Osteoblast (primary cell): Measurements from ENCODE around the gene GPR37L1. TPM values are rescaled to one million over a fixed set of nuclear protein-coding genes. Genes with fewer than 3 reads are reported as not detected.

Experiments used
- DNase-seq: peaks from one replicate; pipeline ENCODE4 v3.0.0; 2011; ENCODE audit warnings: low spot score, mixed read lengths; ENCODE audit not compliant: insufficient read length; ENCODE audit errors: missing footprints
- H2AFZ ChIP-seq: 2 replicates; pipeline ENCODE4 v1.6.0; 2011; ENCODE audit warnings: mild to moderate bottlenecking, low read length
- H3K27ac ChIP-seq: 2 replicates; pipeline ENCODE4 v1.5.1; 2011; ENCODE audit warnings: mild to moderate bottlenecking, low read depth, low read length, moderate library complexity
- H3K27me3 ChIP-seq: 2 replicates; pipeline ENCODE4 v1.6.0; 2012; ENCODE audit warnings: mild to moderate bottlenecking, control low read depth, inconsistent platforms, low read length, moderate library complexity; ENCODE audit not compliant: insufficient read depth
- H3K36me3 ChIP-seq: 2 replicates; pipeline ENCODE4 v1.5.1; 2011; ENCODE audit warnings: mild to moderate bottlenecking, low read length, control low read depth, moderate library complexity; ENCODE audit not compliant: insufficient read depth
- H3K4me1 ChIP-seq: 2 replicates; pipeline ENCODE4 v1.5.1; 2011; ENCODE audit warnings: mild to moderate bottlenecking, low read length, control low read depth, moderate library complexity; ENCODE audit not compliant: insufficient read depth
- H3K4me2 ChIP-seq: 2 replicates; pipeline ENCODE4 v1.6.0; 2011; ENCODE audit warnings: mild to moderate bottlenecking, low read length; ENCODE audit not compliant: insufficient read depth
- H3K4me3 ChIP-seq: fragments of 200-600 bp; sonication (generic); 3 replicates; pipeline ENCODE4 v1.5.1; 2012; ENCODE audit warnings: mild to moderate bottlenecking, low read length, inconsistent platforms; ENCODE audit not compliant: insufficient read depth
- H3K79me2 ChIP-seq: 2 replicates; pipeline ENCODE4 v1.6.0; 2012; ENCODE audit warnings: mild to moderate bottlenecking, low read length, control low read depth, inconsistent platforms; ENCODE audit not compliant: insufficient read depth
- H3K9me3 ChIP-seq: 2 replicates; pipeline ENCODE4 v1.5.1; 2011; ENCODE audit warnings: low read depth, low read length, control low read depth
- H4K20me1 ChIP-seq: 2 replicates; pipeline ENCODE4 v1.6.0; 2012; ENCODE audit warnings: mild to moderate bottlenecking, low read length, control low read depth; ENCODE audit not compliant: insufficient read depth
- total RNA-seq: library from RNA; depleted of rRNA; stranded (reverse); fragments of >200 nt; gene quantifications from 2 replicates; pipeline ENCODE4 v1.2.3, GENCODE V29; 2012
- TF ChIP-seq, protein P1 (sequence below): IDR thresholded peaks from 2 replicates; pipeline ENCODE4 v1.5.1; 2011; ENCODE audit warnings: mild to moderate bottlenecking, low read depth, low read length, moderate library complexity; ENCODE audit errors: extremely low read depth

Gene GPR37L1
- total RNA-seq, 1 donor = not detected

DNA sequence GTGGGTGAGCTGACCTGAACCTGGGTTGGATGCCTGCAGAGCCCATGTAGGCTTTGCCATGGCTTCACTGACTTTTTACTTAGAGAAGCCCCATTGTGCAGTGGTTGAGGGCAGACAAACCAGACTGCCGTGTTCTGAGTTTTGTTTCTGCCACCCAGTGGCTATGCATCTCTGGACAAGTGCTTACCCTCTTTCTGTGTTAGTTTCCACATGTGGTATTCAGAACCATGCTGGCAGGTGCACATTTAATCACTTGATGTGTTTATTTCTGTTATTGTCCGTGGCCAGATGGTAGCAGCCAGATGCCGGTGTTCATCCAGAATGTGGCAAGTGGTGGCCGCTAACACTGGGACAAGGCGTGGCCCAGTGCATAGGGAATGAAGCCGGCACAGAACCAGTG lies 48.0 kb downstream of the GPR37L1 start:
- H3K36me3 ChIP-seq = no peaks in the 10 kb centered on the region
- H3K27ac ChIP-seq = no peak overlapping the region
- H2AFZ ChIP-seq = no peak overlapping the region
- DNase-seq = no peak
- TF ChIP-seq, protein P1, sequence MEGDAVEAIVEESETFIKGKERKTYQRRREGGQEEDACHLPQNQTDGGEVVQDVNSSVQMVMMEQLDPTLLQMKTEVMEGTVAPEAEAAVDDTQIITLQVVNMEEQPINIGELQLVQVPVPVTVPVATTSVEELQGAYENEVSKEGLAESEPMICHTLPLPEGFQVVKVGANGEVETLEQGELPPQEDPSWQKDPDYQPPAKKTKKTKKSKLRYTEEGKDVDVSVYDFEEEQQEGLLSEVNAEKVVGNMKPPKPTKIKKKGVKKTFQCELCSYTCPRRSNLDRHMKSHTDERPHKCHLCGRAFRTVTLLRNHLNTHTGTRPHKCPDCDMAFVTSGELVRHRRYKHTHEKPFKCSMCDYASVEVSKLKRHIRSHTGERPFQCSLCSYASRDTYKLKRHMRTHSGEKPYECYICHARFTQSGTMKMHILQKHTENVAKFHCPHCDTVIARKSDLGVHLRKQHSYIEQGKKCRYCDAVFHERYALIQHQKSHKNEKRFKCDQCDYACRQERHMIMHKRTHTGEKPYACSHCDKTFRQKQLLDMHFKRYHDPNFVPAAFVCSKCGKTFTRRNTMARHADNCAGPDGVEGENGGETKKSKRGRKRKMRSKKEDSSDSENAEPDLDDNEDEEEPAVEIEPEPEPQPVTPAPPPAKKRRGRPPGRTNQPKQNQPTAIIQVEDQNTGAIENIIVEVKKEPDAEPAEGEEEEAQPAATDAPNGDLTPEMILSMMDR = no peak
- H3K79me2 ChIP-seq = no peaks in the 10 kb centered on the region
- H3K4me1 ChIP-seq = no peaks in the 10 kb centered on the region
- H4K20me1 ChIP-seq = no peaks in the 10 kb centered on the region
- no peak overlapping the region for H3K4me3 ChIP-seq
- peaks cover 2% of the 10 kb centered on the region for H3K27me3 ChIP-seq
- no peak overlapping the region for H3K4me2 ChIP-seq
- no peaks in the 10 kb centered on the region for H3K9me3 ChIP-seq

DNA sequence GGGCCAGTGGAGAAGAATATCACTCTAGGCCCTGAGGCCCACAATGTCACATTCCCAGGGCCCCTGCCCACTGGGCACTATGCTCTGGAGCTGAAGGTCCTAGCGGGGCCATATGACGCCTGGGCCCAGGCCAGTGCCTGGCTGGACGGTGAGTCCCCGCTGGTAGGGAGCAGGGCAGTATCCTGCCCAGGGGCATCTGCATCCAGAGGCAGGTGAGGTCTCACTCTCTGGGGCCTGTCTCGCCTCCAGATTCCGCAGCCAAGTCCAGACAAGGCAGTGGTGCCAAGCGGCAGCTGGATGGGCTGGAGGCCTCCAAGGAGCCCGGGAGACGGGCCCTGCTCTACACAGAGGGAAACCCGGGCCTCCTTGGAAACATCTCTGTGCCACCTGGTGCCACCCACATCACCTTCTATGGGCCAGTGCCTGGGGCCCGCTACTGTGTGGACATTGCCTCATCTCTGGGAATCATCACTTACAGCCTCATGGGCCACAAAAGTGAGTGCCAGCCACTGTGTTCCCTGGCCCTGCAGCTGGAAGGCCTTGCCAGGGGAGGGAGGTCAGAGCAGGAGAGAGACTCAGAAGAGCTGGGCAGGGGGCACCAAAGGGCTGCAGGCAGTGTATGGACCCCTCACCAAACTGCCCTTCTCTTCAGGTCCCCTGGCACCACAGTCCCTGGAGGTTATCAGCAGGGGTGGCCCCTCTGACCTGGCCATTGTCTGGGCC lies 48.7 kb downstream of the GPR37L1 start:
- H3K79me2 ChIP-seq = no peaks in the 10 kb centered on the region
- no peak overlapping the region for H2AFZ ChIP-seq
- H3K4me3 ChIP-seq = no peak overlapping the region
- H4K20me1 ChIP-seq = no peaks in the 10 kb centered on the region
- no peak overlapping the region for H3K4me2 ChIP-seq
- H3K27me3 ChIP-seq = no peaks in the 10 kb centered on the region
- H3K9me3 ChIP-seq = no peaks in the 10 kb centered on the region
- no peak for DNase-seq
- no peak overlapping the region for H3K27ac ChIP-seq
- TF ChIP-seq, protein P1 = no peak
- no peaks in the 10 kb centered on the region for H3K4me1 ChIP-seq
- no peaks in the 10 kb centered on the region for H3K36me3 ChIP-seq

DNA sequence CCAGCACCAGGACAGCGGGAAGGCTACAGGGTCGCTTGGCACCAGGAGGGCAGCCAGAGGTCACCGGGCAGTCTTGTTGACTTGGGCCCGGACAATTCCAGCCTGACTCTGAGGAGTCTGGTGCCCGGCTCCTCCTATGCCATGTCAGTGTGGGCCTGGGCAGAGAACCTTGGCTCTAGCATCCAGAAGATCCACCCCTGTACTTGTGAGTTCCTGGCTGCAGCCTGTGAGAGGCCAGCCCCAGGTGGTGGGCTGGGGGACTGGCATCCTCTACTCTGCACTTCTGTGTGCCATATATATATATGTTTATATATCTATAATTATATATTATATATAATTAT lies 49.3 kb downstream of the GPR37L1 start:
- H4K20me1 ChIP-seq = no peaks in the 10 kb centered on the region
- no peak for DNase-seq
- H3K79me2 ChIP-seq = no peaks in the 10 kb centered on the region
- no peak overlapping the region for H3K4me3 ChIP-seq
- no peak overlapping the region for H3K27ac ChIP-seq
- no peaks in the 10 kb centered on the region for H3K36me3 ChIP-seq
- no peaks in the 10 kb centered on the region for H3K4me1 ChIP-seq
- no peak overlapping the region for H3K4me2 ChIP-seq
- H3K27me3 ChIP-seq = no peaks in the 10 kb centered on the region
- TF ChIP-seq, protein P1 = no peak
- no peaks in the 10 kb centered on the region for H3K9me3 ChIP-seq
- no peak overlapping the region for H2AFZ ChIP-seq

- no peaks in the 10 kb centered on the region for H4K20me1 ChIP-seq
- no peak overlapping the region for H3K27ac ChIP-seq
- peaks cover 5% of the 10 kb centered on the region for H3K27me3 ChIP-seq
- H3K4me3 ChIP-seq = no peak overlapping the region
- no peak for DNase-seq
- H2AFZ ChIP-seq = no peak overlapping the region
- no peaks in the 10 kb centered on the region for H3K79me2 ChIP-seq
- H3K4me2 ChIP-seq = no peak overlapping the region
- H3K4me1 ChIP-seq = no peaks in the 10 kb centered on the region
- TF ChIP-seq, protein P1 = no peak
- H3K36me3 ChIP-seq = no peaks in the 10 kb centered on the region
- H3K9me3 ChIP-seq = no peaks in the 10 kb centered on the region
These were observed 51.3 kb downstream of the GPR37L1 start for GRCh38 chr1:202173993-202174392.
